ENCODE results near the gene ARL6IP4. TPM values are rescaled to one million over a fixed set of nuclear protein-coding genes. Genes with fewer than 3 reads are reported as not detected.
A peak's percentile ranks its signal among the peaks of the same experiment; 100 is the strongest.

The ARL6IP4 gene
- polyA plus RNA-seq, 10 donors: 112 to 190 (median 145) TPM

DNA sequence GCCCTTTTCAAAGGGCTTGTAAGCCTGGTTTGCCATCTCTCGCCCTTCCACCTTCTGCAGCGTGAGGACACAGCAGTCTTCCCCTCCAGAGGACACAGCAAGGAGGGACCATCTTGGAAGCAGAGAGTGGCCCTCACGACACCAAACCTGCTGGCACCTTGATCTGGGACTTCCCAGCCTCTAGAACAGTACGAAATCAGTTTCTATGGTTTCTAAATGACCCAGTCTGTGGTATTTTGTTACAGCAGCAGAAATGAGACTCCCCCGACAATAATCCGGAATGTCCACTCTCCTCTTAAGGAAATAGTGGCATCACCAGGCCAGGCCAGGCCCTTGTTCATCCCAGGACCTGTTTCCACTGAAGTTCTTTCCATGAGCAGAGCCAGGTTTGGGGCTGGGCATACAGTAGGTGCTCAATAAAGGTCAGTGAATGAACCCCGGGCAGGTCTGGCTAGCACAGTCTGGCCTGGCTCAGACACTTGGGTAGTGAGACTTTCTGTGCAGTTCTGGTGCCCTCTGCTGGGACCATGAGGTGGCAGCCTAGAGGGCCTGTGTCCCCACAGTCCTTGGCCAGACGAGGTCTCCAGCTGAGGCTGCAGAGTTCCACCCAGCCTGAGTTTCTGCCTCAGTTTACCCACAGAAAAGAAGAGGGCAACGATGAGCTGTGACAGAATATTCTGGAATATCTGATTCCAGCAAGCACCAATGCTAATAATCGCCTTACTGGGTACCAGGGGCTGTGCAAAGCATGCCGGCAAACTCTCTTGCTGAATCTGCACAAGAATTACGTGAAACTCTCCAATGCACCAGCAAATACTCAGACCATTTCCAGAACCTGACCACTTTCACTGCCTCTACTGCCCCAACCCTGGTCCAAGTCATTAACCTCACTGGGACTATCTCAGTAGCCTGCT lies 28.2 kb upstream of the ARL6IP4 start:
- DNase-seq: peak; percentile 54 to 76 (median 71)

DNA sequence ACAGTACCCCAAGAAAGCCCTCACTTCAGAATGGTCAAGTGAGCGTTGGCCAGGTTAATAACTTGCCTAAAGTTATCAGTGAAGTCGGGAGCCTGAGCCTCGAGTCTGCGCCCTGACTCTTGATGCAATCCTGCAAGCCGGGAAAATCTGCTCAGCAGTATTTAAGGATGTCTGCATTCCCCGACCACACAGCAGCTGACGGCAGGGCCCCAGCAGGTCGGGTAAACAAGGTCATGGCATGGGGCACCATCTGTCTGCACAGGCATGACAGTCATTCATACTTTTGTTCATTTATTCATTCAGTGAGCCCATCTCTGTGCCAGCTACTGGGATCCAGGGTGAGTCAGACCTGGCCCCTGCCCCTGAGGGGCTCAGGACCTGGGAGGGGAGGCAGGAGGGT lies 25.3 kb upstream of the ARL6IP4 start:
- DNase-seq: peak in 1 of 3 donors; percentile 30

GRCh38 chr12:122956035-122956434 lies 24.4 kb upstream of the ARL6IP4 start:
- no peak for DNase-seq

DNA sequence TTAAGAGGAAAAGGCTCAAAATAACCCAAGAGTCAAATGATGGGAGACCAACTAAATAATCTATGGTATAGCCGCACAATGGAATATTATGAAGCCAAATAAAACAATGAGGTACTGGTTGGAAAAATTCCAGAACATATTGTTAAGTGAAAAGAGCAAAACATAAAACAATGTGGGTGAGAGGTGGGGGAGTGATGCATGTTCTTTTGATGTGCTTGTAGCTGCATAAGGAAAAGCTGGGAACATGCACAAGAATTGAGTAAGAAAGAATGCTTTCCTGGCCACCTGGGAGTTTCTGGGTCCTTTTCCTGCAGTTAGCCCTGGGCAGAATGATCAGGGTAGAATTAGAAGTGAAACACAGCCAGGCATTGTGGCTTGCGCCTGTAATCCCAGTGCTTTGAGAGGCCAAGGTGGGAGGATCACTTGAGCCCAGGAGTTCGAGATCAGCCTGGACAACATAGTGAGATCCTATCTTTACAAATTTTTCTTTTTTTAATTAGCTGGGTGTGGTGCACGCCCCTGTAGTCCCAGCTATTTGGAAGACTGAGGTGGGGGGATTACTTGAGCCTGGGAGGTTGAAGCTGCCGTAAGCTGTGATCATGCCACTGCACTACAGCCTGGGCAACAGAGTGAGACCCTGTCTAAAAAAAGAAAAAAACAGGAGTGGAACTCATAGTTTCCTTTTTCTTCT lies 22.1 kb upstream of the ARL6IP4 start:
- no peak for DNase-seq

DNA sequence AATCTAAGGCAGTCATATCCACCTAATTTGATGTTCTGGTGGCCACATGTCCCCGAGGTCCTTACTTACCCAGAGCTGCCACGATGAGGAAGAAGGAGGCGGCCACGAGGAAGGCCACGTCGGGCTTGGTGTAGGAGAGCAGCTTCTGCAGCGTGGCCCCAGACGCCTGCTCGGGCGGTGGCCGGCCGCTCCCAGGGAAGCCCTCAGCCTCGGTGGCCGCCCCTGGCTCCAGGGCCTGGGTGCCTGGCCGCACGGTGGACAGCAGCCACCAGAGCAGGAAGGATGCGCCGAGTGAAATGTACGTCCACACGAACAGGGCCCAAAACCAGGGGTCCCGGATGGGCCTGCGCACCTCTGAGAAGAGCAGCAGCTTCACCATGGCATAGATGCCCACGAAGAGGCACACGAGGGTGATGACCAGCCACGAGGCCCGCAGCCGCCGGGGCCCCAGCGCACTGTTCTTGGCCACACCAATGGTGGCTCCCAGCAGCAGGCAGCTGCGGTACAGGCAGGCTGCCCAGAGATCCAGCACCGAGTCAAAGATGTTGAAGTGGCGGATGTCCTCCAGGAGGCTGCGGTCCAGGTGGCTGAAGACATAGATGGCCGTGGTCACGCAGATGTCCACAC lies 20.8 kb upstream of the ARL6IP4 start:
- DNase-seq: no peak

DNA sequence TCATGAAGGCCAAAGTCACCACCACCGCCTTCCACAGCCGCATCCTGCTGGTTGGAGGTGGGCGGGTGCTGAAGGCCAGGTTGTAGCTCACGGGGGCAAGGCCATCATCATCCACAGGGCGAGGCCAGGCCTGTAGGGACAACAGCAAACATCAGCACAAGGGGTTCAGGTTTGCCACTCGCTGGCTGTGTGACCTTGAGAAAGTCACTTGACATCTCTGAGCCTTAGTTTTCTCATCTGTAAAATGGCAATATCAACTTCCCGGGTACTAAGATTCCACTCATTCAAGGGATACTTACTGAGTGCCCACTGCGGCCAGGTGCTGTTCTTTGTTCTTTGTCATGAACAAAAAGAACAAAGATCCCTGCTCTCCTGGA lies 20.3 kb upstream of the ARL6IP4 start:
- DNase-seq: no peak

DNA sequence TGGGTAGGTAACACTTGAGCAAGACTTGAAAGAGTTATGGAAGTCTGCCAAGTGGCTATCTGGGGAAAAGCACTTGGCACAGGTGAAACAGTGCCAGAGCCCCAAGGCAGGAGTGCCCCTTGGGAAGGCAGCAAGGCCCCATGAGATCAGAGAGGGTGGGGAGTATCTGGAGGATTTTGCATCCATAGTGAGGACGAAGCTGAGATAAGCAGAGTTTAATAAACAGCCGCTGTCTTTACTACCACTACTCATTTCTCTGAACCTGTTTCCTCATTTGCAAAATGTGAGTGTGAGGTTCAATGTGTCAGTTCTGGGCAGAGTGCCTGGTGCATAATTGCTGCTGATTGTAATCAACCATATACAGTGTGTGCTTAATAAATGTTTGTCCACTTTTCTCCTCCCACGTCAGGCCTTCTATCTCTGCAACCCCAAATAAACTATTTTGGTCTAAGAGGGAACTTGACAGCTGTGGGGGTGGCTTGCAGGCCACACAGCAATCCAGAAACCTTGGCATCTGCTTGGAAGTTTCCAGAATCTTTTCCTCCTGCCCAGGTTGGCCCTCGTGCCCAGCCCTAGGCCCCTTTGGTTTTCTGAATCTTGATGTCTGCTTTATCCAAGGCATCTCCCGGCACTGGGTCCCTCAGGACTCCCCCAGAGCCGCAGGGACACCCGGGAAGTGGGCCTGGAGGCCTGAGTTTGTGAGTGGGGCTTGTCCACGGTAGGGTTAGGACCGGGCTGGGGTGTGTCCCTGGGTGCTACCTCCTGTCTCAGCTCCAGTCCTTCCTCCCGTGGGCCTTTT lies 18.8 kb upstream of the ARL6IP4 start:
- DNase-seq: no peak

- DNase-seq: peak in 1 of 3 donors; percentile 63
These were observed 16.6 kb upstream of the ARL6IP4 start for GRCh38 chr12:122963941-122964265.

- no peak for DNase-seq
These were observed 15.8 kb upstream of the ARL6IP4 start for GRCh38 chr12:122964439-122965257.

GRCh38 chr12:122965321-122965751 lies 15.1 kb upstream of the ARL6IP4 start:
- DNase-seq: no peak

- peak; percentile 76 to 87 (median 80) for DNase-seq
These were observed 14.4 kb upstream of the ARL6IP4 start, which contains the start of gene ABCB9 for GRCh38 chr12:122965851-122966742. Gene ABCB9 (minus strand): TSS chr12:122966463. CDS start chr12:122960235, 6,228 bp downstream.

GRCh38 chr12:122966743-122967550 lies 13.5 kb upstream of the ARL6IP4 start:
- DNase-seq: no peak

DNA sequence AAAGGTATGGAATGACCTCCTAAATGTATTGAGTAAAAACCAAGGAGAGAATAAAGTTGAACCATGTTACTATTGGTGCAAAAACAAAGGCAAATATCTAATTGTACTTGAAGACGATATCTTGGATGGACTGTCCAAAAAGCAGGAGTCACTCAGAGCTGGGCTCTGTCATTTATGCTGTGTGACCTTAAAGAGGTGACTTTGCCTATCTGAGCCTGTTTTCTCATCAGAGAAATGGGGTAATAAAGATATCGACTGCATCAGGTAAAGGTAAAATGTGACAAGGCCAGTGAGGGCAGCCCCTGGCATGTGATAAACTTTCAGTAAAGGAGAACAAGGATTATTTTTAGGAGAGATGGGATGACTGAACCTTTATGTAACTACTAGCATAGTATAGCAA lies 12.4 kb upstream of the ARL6IP4 start:
- no peak for DNase-seq

GRCh38 chr12:122969676-122970075 lies 10.8 kb upstream of the ARL6IP4 start:
- DNase-seq: no peak

- peak; percentile 98 to 99 (median 98) for DNase-seq
These were observed 6.1 kb upstream of the ARL6IP4 start for GRCh38 chr12:122974274-122974891.

- peak; percentile 91 to 96 (median 95) for DNase-seq
These were observed 5.3 kb upstream of the ARL6IP4 start, which contains the start of gene OGFOD2 for GRCh38 chr12:122974892-122975789. Gene OGFOD2 (plus strand): TSS chr12:122975244. CDS start chr12:122975252, 8 bp downstream.
